ENCODE measurements around the gene NRXN3.
"Not testable (repeated sequence)": the region's sequence is repeated elsewhere in the genome, so short reads cannot be mapped to it uniquely, and the experiment has no call there.

NRXN3 gene

DNA sequence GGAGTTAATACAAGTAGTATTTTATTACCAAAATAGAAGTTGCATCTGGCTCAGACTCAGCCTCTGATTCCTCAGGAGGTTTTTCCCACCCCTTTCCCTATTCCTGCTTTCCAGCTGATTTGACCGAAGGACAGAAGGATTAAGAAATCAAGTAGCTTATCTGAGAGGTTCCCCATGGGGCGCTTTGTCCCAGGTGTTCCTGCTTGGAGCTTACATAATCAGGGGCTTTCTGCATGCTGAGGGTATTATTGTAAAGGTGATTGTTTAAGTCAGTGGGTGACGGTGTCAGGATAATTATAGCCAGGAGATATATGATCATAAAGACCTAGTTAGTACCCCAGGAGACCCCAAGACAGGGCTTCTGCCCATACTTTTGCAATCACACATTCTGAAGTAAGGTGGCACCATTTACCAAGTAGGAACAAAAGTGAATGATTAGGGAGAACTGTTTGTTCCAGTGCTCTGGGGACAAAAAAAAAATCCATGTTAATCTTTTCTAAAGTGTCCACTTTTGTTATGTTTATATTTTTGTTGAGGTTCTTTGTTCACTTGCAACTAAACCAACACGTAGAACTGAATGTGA lies 921.3 kb downstream of the NRXN3 start:
- H3K4me1 Mint-ChIP-seq (ENCODE audit: low read depth in 2 of 2) = no peaks in the 10 kb centered on the region
- no peaks in the 10 kb centered on the region for H3K36me3 Mint-ChIP-seq (ENCODE audit: insufficient read depth)
- ATAC-seq (replicated peaks) (no peak), DNase-seq (no peak)
- H3K27ac Mint-ChIP-seq = no peak overlapping the region
- H3K4me3 Mint-ChIP-seq = no peak overlapping the region
- H3K9me3 Mint-ChIP-seq = no peaks in the 10 kb centered on the region
- H3K27me3 Mint-ChIP-seq = no peaks in the 10 kb centered on the region

- ATAC-seq (replicated peaks) (no peak), DNase-seq (no peak)
- Mint-ChIP-seq H3K27ac (no peak overlapping the region), H3K4me1 (ENCODE audit: low read depth in 2 of 2) (no peaks in the 10 kb centered on the region), H3K4me3 (no peak overlapping the region), H3K36me3 (ENCODE audit: insufficient read depth) (no peaks in the 10 kb centered on the region), H3K27me3 (no peaks in the 10 kb centered on the region), H3K9me3 (no peaks in the 10 kb centered on the region)
Measured at GRCh38 chr14:79093531-79093930, 923.4 kb downstream of the NRXN3 start.

DNA sequence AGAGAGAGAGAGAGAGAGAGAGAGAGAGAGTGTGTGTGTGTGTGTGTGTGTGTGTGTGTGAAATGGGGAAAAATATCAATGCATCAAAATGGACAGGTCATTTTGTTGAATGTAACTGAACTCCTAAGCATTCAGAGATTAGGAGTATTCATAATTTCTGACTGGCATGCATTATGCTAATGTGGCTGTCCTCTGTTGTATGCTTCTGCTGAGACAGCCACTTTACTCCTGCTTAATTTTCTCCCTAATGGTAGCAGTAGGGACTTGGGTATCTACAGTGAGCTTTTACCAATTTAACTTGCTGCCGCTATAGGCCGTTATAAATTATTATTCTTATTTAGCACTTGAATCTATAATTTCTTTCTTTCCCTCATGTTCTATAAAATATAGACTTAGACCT lies 924.8 kb downstream of the NRXN3 start:
- no peaks in the 10 kb centered on the region for H3K36me3 Mint-ChIP-seq (ENCODE audit: insufficient read depth)
- no peak overlapping the region for H3K4me3 Mint-ChIP-seq
- H3K4me1 Mint-ChIP-seq (ENCODE audit: low read depth in 2 of 2) = no peaks in the 10 kb centered on the region
- H3K9me3 Mint-ChIP-seq = peaks cover 0 to 7% of the 10 kb centered on the region in 2 donors
- no peaks in the 10 kb centered on the region for H3K27me3 Mint-ChIP-seq
- ATAC-seq (replicated peaks) (no peak), DNase-seq (no peak)
- H3K27ac Mint-ChIP-seq = no peak overlapping the region

- no peak overlapping the region for H3K4me3 Mint-ChIP-seq
- no peaks in the 10 kb centered on the region for H3K36me3 Mint-ChIP-seq (ENCODE audit: insufficient read depth)
- peaks cover 0 to 7% of the 10 kb centered on the region in 2 donors for H3K9me3 Mint-ChIP-seq
- no peak for ATAC-seq (replicated peaks)
- DNase-seq = no peak
- no peak overlapping the region for H3K27ac Mint-ChIP-seq
- no peaks in the 10 kb centered on the region for H3K27me3 Mint-ChIP-seq
- H3K4me1 Mint-ChIP-seq (ENCODE audit: low read depth in 2 of 2) = no peaks in the 10 kb centered on the region
Measured at GRCh38 chr14:79096811-79097210, 926.6 kb downstream of the NRXN3 start.

GRCh38 chr14:79098324-79098723 lies 928.2 kb downstream of the NRXN3 start:
- no peaks in the 10 kb centered on the region for H3K4me1 Mint-ChIP-seq (ENCODE audit: low read depth in 2 of 2)
- H3K4me3 Mint-ChIP-seq = no peak overlapping the region
- ATAC-seq (replicated peaks) (no peak), DNase-seq (no peak)
- H3K27me3 Mint-ChIP-seq = no peaks in the 10 kb centered on the region
- peaks cover 0 to 7% of the 10 kb centered on the region in 2 donors for H3K9me3 Mint-ChIP-seq
- no peaks in the 10 kb centered on the region for H3K36me3 Mint-ChIP-seq (ENCODE audit: insufficient read depth)
- H3K27ac Mint-ChIP-seq = no peak overlapping the region

DNA sequence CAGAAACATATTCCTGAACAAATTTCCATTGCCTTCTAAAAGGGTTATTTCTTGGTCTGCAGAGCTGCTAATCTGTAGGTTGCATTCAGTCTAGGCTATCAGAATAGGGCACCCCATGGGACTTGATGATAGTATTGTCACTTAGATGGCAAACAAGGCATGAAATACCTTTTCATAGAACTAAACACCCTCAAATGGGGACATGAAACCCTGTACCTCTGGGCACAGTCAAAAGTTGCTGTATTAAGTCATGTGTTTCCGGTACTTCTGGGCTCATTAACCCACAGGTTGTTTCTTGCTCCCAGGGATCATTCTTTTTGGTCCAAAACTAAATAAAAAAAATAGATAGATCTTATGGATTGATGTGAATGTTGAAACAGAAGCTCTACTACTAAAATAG lies 930.4 kb downstream of the NRXN3 start:
- H3K36me3 Mint-ChIP-seq (ENCODE audit: insufficient read depth) = no peaks in the 10 kb centered on the region
- DNase-seq (no peak), ATAC-seq (replicated peaks) (no peak)
- H3K4me3 Mint-ChIP-seq = no peak overlapping the region
- H3K9me3 Mint-ChIP-seq = peaks cover 2 to 7% of the 10 kb centered on the region in 2 donors
- no peak overlapping the region for H3K27ac Mint-ChIP-seq
- H3K27me3 Mint-ChIP-seq = no peaks in the 10 kb centered on the region
- no peaks in the 10 kb centered on the region for H3K4me1 Mint-ChIP-seq (ENCODE audit: low read depth in 2 of 2)

- Mint-ChIP-seq H3K4me1 (ENCODE audit: low read depth in 2 of 2) (no peaks in the 10 kb centered on the region), H3K27me3 (no peaks in the 10 kb centered on the region), H3K4me3 (no peak overlapping the region), H3K27ac (no peak overlapping the region), H3K36me3 (ENCODE audit: insufficient read depth) (no peaks in the 10 kb centered on the region), H3K9me3 (peaks cover 2 to 7% of the 10 kb centered on the region in 2 donors)
- ATAC-seq (replicated peaks) (no peak), DNase-seq (no peak)
Measured at GRCh38 chr14:79101388-79101787, 931.2 kb downstream of the NRXN3 start.

GRCh38 chr14:79103764-79104163 lies 933.6 kb downstream of the NRXN3 start:
- ATAC-seq (replicated peaks) (no peak), DNase-seq (no peak)
- Mint-ChIP-seq H3K36me3 (ENCODE audit: insufficient read depth) (no peaks in the 10 kb centered on the region), H3K27me3 (no peaks in the 10 kb centered on the region), H3K9me3 (peaks cover 2 to 6% of the 10 kb centered on the region in 2 donors), H3K4me3 (no peak overlapping the region), H3K27ac (no peak overlapping the region), H3K4me1 (ENCODE audit: low read depth in 2 of 2) (no peaks in the 10 kb centered on the region)

DNA sequence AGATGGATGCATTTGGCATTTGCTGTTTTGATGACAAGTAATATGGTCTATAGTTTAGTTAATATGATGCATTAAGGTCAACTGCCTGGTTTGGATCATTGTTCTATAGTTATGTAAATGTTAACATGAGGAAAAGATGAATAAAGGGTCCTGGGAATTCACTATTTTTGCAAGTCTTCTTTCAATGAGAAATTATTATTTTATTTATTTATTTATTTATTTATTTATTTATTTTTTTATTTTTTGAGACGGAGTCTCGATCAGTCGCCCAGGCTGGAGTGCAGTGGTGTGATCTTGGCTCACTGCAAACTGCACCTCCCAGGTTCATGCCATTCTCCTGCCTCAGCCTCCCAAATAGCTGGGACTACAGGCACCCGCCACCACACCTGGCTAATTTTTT lies 940.4 kb downstream of the NRXN3 start:
- H3K27me3 Mint-ChIP-seq; ATAC-seq (replicated peaks); H3K4me1 Mint-ChIP-seq (ENCODE audit: low read depth in 2 of 2); H3K4me3 Mint-ChIP-seq; H3K9me3 Mint-ChIP-seq; H3K27ac Mint-ChIP-seq; DNase-seq; H3K36me3 Mint-ChIP-seq (ENCODE audit: insufficient read depth): not testable (repeated sequence)

DNA sequence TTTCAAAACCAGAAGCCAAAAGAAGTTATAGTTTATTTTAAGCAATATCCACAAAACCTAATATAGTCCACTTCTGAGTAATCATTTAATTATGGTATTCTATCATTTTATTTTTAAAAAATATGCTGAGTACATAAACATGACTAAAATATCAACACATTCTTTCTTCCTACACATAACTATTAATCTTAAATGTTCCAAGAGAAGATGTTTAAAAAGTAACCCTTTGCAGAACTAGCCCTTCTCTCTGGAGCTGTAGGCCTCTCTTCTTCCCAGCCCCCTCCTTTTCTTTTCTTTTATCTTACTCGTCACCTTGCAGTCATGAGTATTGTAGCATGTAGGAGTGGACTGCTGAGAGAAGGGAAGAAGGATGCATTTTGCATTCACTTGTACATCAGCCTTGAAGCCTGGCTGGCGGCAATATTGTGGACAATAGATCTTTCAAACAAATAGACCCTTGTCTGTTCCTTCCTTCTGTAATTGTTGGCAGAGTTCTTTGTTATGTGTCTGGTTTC lies 941.9 kb downstream of the NRXN3 start:
- no peak overlapping the region for H3K27ac Mint-ChIP-seq
- no peak overlapping the region for H3K4me3 Mint-ChIP-seq
- ATAC-seq (replicated peaks) (no peak), DNase-seq (no peak)
- H3K36me3 Mint-ChIP-seq (ENCODE audit: insufficient read depth) = no peaks in the 10 kb centered on the region
- H3K4me1 Mint-ChIP-seq (ENCODE audit: low read depth in 2 of 2) = no peaks in the 10 kb centered on the region
- H3K9me3 Mint-ChIP-seq = peaks cover 0 to 3% of the 10 kb centered on the region in 2 donors
- H3K27me3 Mint-ChIP-seq = no peaks in the 10 kb centered on the region

- peaks cover 0 to 6% of the 10 kb centered on the region in 2 donors for H3K9me3 Mint-ChIP-seq
- ATAC-seq (replicated peaks) (no peak), DNase-seq (no peak)
- no peaks in the 10 kb centered on the region for H3K27me3 Mint-ChIP-seq
- H3K27ac Mint-ChIP-seq = no peak overlapping the region
- H3K36me3 Mint-ChIP-seq (ENCODE audit: insufficient read depth) = no peaks in the 10 kb centered on the region
- H3K4me3 Mint-ChIP-seq = no peak overlapping the region
- no peaks in the 10 kb centered on the region for H3K4me1 Mint-ChIP-seq (ENCODE audit: low read depth in 2 of 2)
Measured at GRCh38 chr14:79117561-79117960, 947.4 kb downstream of the NRXN3 start.

DNA sequence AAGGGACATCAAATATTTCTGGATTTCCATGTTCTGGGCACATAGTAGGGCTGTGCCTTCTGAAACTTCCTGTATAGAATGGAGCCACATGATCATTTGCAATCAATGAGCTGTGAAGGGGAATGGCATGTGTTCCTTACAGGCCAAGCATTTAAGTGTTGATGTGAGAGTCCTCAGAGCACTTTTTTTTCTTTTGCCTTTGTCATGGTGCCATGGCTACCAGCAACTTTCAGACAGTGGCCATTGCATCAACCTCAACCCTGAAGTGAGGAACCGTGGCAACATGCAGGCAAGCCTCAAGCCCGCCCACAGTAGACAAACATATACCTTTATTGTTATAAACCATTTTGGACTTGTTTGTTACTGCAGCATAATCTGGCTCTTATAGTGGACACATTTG lies 948.1 kb downstream of the NRXN3 start:
- H3K9me3 Mint-ChIP-seq = peaks cover 0 to 5% of the 10 kb centered on the region in 2 donors

GRCh38 chr14:79134361-79134760 lies 964.2 kb downstream of the NRXN3 start:
- Mint-ChIP-seq H3K4me1 (ENCODE audit: low read depth in 2 of 2) (no peaks in the 10 kb centered on the region), H3K4me3 (no peak overlapping the region), H3K27ac (no peak overlapping the region), H3K9me3 (peaks cover 0 to 2% of the 10 kb centered on the region in 2 donors), H3K27me3 (no peaks in the 10 kb centered on the region), H3K36me3 (ENCODE audit: insufficient read depth) (no peaks in the 10 kb centered on the region)
- DNase-seq (no peak), ATAC-seq (replicated peaks) (no peak)

More for the DNA sequence above, 948.1 kb downstream of the NRXN3 start:
- ATAC-seq (replicated peaks) (no peak), DNase-seq (no peak)
- H3K4me3 Mint-ChIP-seq = no peak overlapping the region
- H3K27ac Mint-ChIP-seq = no peak overlapping the region
- H3K4me1 Mint-ChIP-seq (ENCODE audit: low read depth in 2 of 2) = no peaks in the 10 kb centered on the region
- no peaks in the 10 kb centered on the region for H3K27me3 Mint-ChIP-seq
- no peaks in the 10 kb centered on the region for H3K36me3 Mint-ChIP-seq (ENCODE audit: insufficient read depth)

GRCh38 chr14:79136071-79137044 lies 966.2 kb downstream of the NRXN3 start:
- H3K27me3 Mint-ChIP-seq = no peaks in the 10 kb centered on the region
- ATAC-seq (replicated peaks) (no peak), DNase-seq (no peak)
- H3K9me3 Mint-ChIP-seq = peaks cover 0 to 2% of the 10 kb centered on the region in 2 donors
- H3K4me1 Mint-ChIP-seq (ENCODE audit: low read depth in 2 of 2) = no peaks in the 10 kb centered on the region
- H3K4me3 Mint-ChIP-seq = no peak overlapping the region
- no peaks in the 10 kb centered on the region for H3K36me3 Mint-ChIP-seq (ENCODE audit: insufficient read depth)
- no peak overlapping the region for H3K27ac Mint-ChIP-seq

Data from effector memory CD8-positive, alpha-beta T cell (primary cell).